ENCODE measurements around the gene FAF1. TPM values are rescaled to one million over a fixed set of nuclear protein-coding genes. Genes with fewer than 3 reads are reported as not detected.

Gene FAF1
- total and polyA plus RNA-seq, 4 donors = 8.6 to 45.0 (median 18.2) TPM

- no peaks in the 10 kb centered on the region for H3K27me3 ChIP-seq (ENCODE audit: control insufficient read depth in 4 of 4, insufficient read depth in 4 of 4, low read length in 3 of 4)
- no peak for DNase-seq (ENCODE audit: low spot score)
- TF ChIP-seq YY1 (IDR thresholded peaks at IDR 0.05) = no peak
- TF ChIP-seq ZBTB33 (IDR thresholded peaks at IDR 0.05) = no peak
- TF ChIP-seq NR2F2 (IDR thresholded peaks at IDR 0.05) = no peak
- TF ChIP-seq REST (IDR thresholded peaks at IDR 0.05) = no peak
- TF ChIP-seq JUND (IDR thresholded peaks at IDR 0.05) = no peak
- no peak for TF ChIP-seq RAD21 (IDR thresholded peaks at IDR 0.05)
- TF ChIP-seq ATF3 (IDR thresholded peaks at IDR 0.05) = no peak
- TF ChIP-seq HNF4G (IDR thresholded peaks at IDR 0.05) = no peak
- no peak for TF ChIP-seq CTCF (IDR thresholded peaks at IDR 0.05; ENCODE audit: low read depth, low read length, missing input control)
- TF ChIP-seq TAF1 (conservative IDR thresholded peaks at IDR 0.05) = no peak
- TF ChIP-seq FOXA2 (IDR thresholded peaks at IDR 0.05) = no peak
- no peak for TF ChIP-seq GABPA (IDR thresholded peaks at IDR 0.05 in 1 of 2, conservative IDR thresholded peaks at IDR 0.05 in 1 of 2)
- TF ChIP-seq HNF4A (conservative IDR thresholded peaks at IDR 0.05) = no peak
- TF ChIP-seq SP1 (IDR thresholded peaks at IDR 0.05) = no peak
- TF ChIP-seq MAX (IDR thresholded peaks at IDR 0.05) = no peak
- TF ChIP-seq RXRA (IDR thresholded peaks at IDR 0.05) = no peak
- no peak for TF ChIP-seq EGR1 (IDR thresholded peaks at IDR 0.05; ENCODE audit: low read depth in 2 of 2)
- no peak for TF ChIP-seq FOXA1 (IDR thresholded peaks at IDR 0.05)
- 96% methylated on average over 2 of the region's 2 CpGs for WGBS
- no peak overlapping the region for H3K9ac ChIP-seq (ENCODE audit: low read depth in 1 of 2, low read length in 2 of 2)
- no peaks in the 10 kb centered on the region for H3K9me3 ChIP-seq (ENCODE audit: control insufficient read depth in 4 of 4, low read length in 3 of 4)
- no peaks in the 10 kb centered on the region for H3K36me3 ChIP-seq (ENCODE audit: control insufficient read depth in 4 of 4, insufficient read depth in 3 of 4, low read depth in 1 of 4, low read length in 3 of 4)
- no peak overlapping the region for H3K27ac ChIP-seq (ENCODE audit: low read depth in 1 of 2, low read length in 2 of 2)
- H3K4me3 ChIP-seq (ENCODE audit: low read depth in 1 of 3, low read length in 3 of 3) = no peak overlapping the region
- H3K4me1 ChIP-seq (ENCODE audit: control insufficient read depth in 4 of 4, insufficient read depth in 4 of 4, low read length in 3 of 4) = no peaks in the 10 kb centered on the region
These were observed 29.6 kb upstream of the FAF1 start for GRCh38 chr1:50989694-50990093.

Data from liver (tissue), 9 donors.